Smooth muscle cell (in vitro differentiated cells): ENCODE measurements around the gene RTN4. TPM values are rescaled to one million over a fixed set of nuclear protein-coding genes. Genes with fewer than 3 reads are reported as not detected.
"Not testable (repeated sequence)": the region's sequence is repeated elsewhere in the genome, so short reads cannot be mapped to it uniquely, and the experiment has no call there.

Experiments used
- DNase-seq: peaks from one replicate; lab custom pipeline; 2025; ENCODE audit not compliant: unreplicated experiment; lab: John Stamatoyannopoulos, UW
- H2AFZ ChIP-seq: fragments of 200-600 bp; sonication (generic); 2 replicates; pipeline ENCODE4 v1.6.0; 2016; ENCODE audit warnings: antibody characterized with exemption, low read depth, mild to moderate bottlenecking
- H3F3A ChIP-seq: fragments of 200-600 bp; sonication (generic); 2 replicates; pipeline ENCODE4 v1.6.0; 2017; ENCODE audit warnings: antibody characterized with exemption, low read depth
- H3K27ac ChIP-seq: fragments of 200-600 bp; sonication (generic); 2 replicates; pipeline ENCODE4 v1.5.1; 2016; ENCODE audit warnings: low read depth, mild to moderate bottlenecking
- H3K27me3 ChIP-seq: fragments of 200-600 bp; sonication (generic); 2 replicates; pipeline ENCODE4 v1.6.1; 2016; ENCODE audit warnings: low read depth, mild to moderate bottlenecking
- H3K36me3 ChIP-seq: fragments of 200-600 bp; sonication (generic); 2 replicates; pipeline ENCODE4 v1.5.1; 2016; ENCODE audit warnings: low read depth
- H3K4me1 ChIP-seq: fragments of 200-600 bp; sonication (generic); 2 replicates; pipeline ENCODE4 v1.5.1; 2016; ENCODE audit warnings: low read depth
- H3K4me2 ChIP-seq: fragments of 200-600 bp; sonication (generic); 2 replicates; pipeline ENCODE4 v1.6.0; 2016; ENCODE audit warnings: mild to moderate bottlenecking
- H3K4me3 ChIP-seq: fragments of 200-600 bp; sonication (generic); 2 replicates; pipeline ENCODE4 v1.5.1; 2016; ENCODE audit warnings: mild to moderate bottlenecking
- H3K79me2 ChIP-seq: fragments of 200-600 bp; sonication (generic); 2 replicates; pipeline ENCODE4 v1.6.0; 2016; ENCODE audit warnings: low read depth, mild to moderate bottlenecking
- H3K9ac ChIP-seq: fragments of 200-600 bp; sonication (generic); 2 replicates; pipeline ENCODE4 v1.6.0; 2016; ENCODE audit warnings: low read depth
- H3K9me3 ChIP-seq: fragments of 200-600 bp; sonication (generic); replicated peaks from 2 replicates; pipeline ENCODE4 v1.5.1; 2016; ENCODE audit warnings: low read depth
- H4K20me1 ChIP-seq: fragments of 200-600 bp; sonication (generic); 2 replicates; pipeline ENCODE4 v1.6.0; 2016; ENCODE audit warnings: low read depth
- CTCF ChIP-seq: fragments of 200-600 bp; sonication (generic); IDR thresholded peaks from 2 replicates; pipeline ENCODE4 v1.5.1; 2017; ENCODE audit warnings: borderline replicate concordance, mild to moderate bottlenecking, antibody characterized with exemption; ENCODE audit not compliant: insufficient read depth, poor library complexity, severe bottlenecking
- WGBS: methylation state at CpG from one replicate; pipeline ENCODE4 v1.1.7; 2016; ENCODE audit warnings: low lambda C conversion rate; 5-methylcytosine and 5-hydroxymethylcytosine counted together
- polyA plus RNA-seq: library from polyadenylated mRNA; unstranded; fragments of >200 nt; fragmentation: Nextera tagmentation; extraction: Ambion mirVana; gene quantifications from 2 replicates; pipeline ENCODE4 v1.2.1, GENCODE V29; 2016
- total RNA-seq: library from RNA; depleted of rRNA; stranded (reverse); fragments of >200 nt; gene quantifications from 2 replicates; pipeline ENCODE4 v1.2.3, GENCODE V29; 2014

RTN4 gene
- total and polyA plus RNA-seq, 2 experiments from 2014 or later = 295 to 335 TPM

GRCh38 chr2:55097082-55097460 is 46.8 kb upstream of the RTN4 start:
- H3F3A ChIP-seq = peaks cover 4% of the 10 kb centered on the region
- no peaks in the 10 kb centered on the region for H3K36me3 ChIP-seq
- 16% methylated on average over 1 of the region's 1 CpG for WGBS
- no peak overlapping the region for H3K27ac ChIP-seq
- H3K9ac ChIP-seq = no peak overlapping the region
- H2AFZ ChIP-seq = no peak overlapping the region
- H3K4me3 ChIP-seq = no peak overlapping the region
- no peaks in the 10 kb centered on the region for H3K9me3 ChIP-seq
- no peaks in the 10 kb centered on the region for H4K20me1 ChIP-seq
- H3K79me2 ChIP-seq = no peaks in the 10 kb centered on the region
- TF ChIP-seq CTCF = no peak
- peaks cover 20% of the 10 kb centered on the region for H3K4me1 ChIP-seq
- no peak for DNase-seq
- H3K27me3 ChIP-seq = no peaks in the 10 kb centered on the region
- H3K4me2 ChIP-seq = peak overlapping the region; percentile 28

GRCh38 chr2:55096586-55096985 is 46.3 kb upstream of the RTN4 start:
- H3K27me3 ChIP-seq = no peaks in the 10 kb centered on the region
- DNase-seq = no peak
- H4K20me1 ChIP-seq = no peaks in the 10 kb centered on the region
- H3K4me1 ChIP-seq = peaks cover 20% of the 10 kb centered on the region
- H3K9ac ChIP-seq = no peak overlapping the region
- no peaks in the 10 kb centered on the region for H3K79me2 ChIP-seq
- no peaks in the 10 kb centered on the region for H3K9me3 ChIP-seq
- 93% methylated on average over 3 of the region's 3 CpGs for WGBS
- H3K4me2 ChIP-seq = peak overlapping the region; percentile 28
- no peak overlapping the region for H3K4me3 ChIP-seq
- H3K36me3 ChIP-seq = no peaks in the 10 kb centered on the region
- H2AFZ ChIP-seq = no peak overlapping the region
- no peak for TF ChIP-seq CTCF
- H3F3A ChIP-seq = peaks cover 4% of the 10 kb centered on the region
- no peak overlapping the region for H3K27ac ChIP-seq

- Histone ChIP-seq H4K20me1 (no peaks in the 10 kb centered on the region), H2AFZ (no peak overlapping the region), H3K4me2 (no peak overlapping the region), H3K9me3 (no peaks in the 10 kb centered on the region), H3K4me3 (no peak overlapping the region), H3K79me2 (no peaks in the 10 kb centered on the region), H3K27ac (no peak overlapping the region), H3K36me3 (no peaks in the 10 kb centered on the region), H3K4me1 (peaks cover 10% of the 10 kb centered on the region), H3F3A (no peaks in the 10 kb centered on the region), H3K27me3 (no peaks in the 10 kb centered on the region), H3K9ac (no peak overlapping the region)
- 42% methylated on average over 4 of the region's 4 CpGs for WGBS
- no peak for DNase-seq
- TF ChIP-seq CTCF = no peak
Measured at GRCh38 chr2:55093381-55093780, 43.1 kb upstream of the RTN4 start.

GRCh38 chr2:55092439-55092838 is 42.2 kb upstream of the RTN4 start:
- Histone ChIP-seq H3K4me2 (no peak overlapping the region), H3K4me3 (no peak overlapping the region), H2AFZ (no peak overlapping the region), H4K20me1 (no peaks in the 10 kb centered on the region), H3K9ac (no peak overlapping the region), H3F3A (no peaks in the 10 kb centered on the region), H3K27me3 (no peaks in the 10 kb centered on the region), H3K4me1 (peaks cover 4% of the 10 kb centered on the region), H3K79me2 (no peaks in the 10 kb centered on the region), H3K36me3 (no peaks in the 10 kb centered on the region), H3K27ac (no peak overlapping the region), H3K9me3 (no peaks in the 10 kb centered on the region)
- WGBS = 94% methylated on average over 6 of the region's 6 CpGs
- TF ChIP-seq CTCF = no peak
- no peak for DNase-seq

- H2AFZ ChIP-seq, H3K36me3 ChIP-seq, H3K4me2 ChIP-seq, DNase-seq, H3K4me1 ChIP-seq, H3K9ac ChIP-seq, H3K27ac ChIP-seq, H3K9me3 ChIP-seq, H3K79me2 ChIP-seq, H4K20me1 ChIP-seq, H3K27me3 ChIP-seq, H3K4me3 ChIP-seq, H3F3A ChIP-seq: not testable (repeated sequence)
- WGBS = 74% methylated on average over 4 of the region's 4 CpGs
Measured at GRCh38 chr2:55091681-55092080, 41.4 kb upstream of the RTN4 start.
